Left lung (tissue), 10 donors: ENCODE data around the gene ALOXE3. TPM values are rescaled to one million over a fixed set of nuclear protein-coding genes. Genes with fewer than 3 reads are reported as not detected.

ENCODE experiments used
- ATAC-seq: fragments of 200-7000 bp; cut with Tn5 transposase; one replicate; pipeline ENCODE4 v1.9.1; 2020; ENCODE audit warnings: moderate library complexity
- DNase-seq, 4 donors: peaks; one replicate each; pipeline ENCODE4 v3.0.0-alpha.2; 2013 to 2020
- H3K27ac ChIP-seq, 2 donors: fragments of 200-600 bp; sonication (generic) in 1 of 2; one replicate each; pipeline versions ENCODE4 v1.5.0 to v1.8.0; 2020 to 2021
- H3K27me3 ChIP-seq, 2 donors: fragments of 200-600 bp; sonication (generic) in 1 of 2; one replicate each; pipeline versions ENCODE4 v1.5.0 to v1.8.0; 2020 to 2021
- H3K36me3 ChIP-seq, 2 donors: fragments of 200-600 bp; sonication (generic) in 1 of 2; one replicate each; pipeline versions ENCODE4 v1.5.0 to v1.8.0; 2020 to 2021
- H3K4me1 ChIP-seq, 2 donors: fragments of 200-600 bp; one replicate each; pipeline ENCODE4 v1.8.0; 2021
- H3K4me3 ChIP-seq, 2 donors: fragments of 200-600 bp; sonication (generic) in 1 of 2; one replicate each; pipeline versions ENCODE4 v1.5.0 to v1.8.0; 2020 to 2021; ENCODE audit warnings: mild to moderate bottlenecking in 1 of 2
- H3K9me3 ChIP-seq, 2 donors: fragments of 200-600 bp; sonication (generic) in 1 of 2; one replicate each; pipeline versions ENCODE4 v1.5.0 to v1.8.0; 2020 to 2021
- CTCF ChIP-seq, 2 donors: fragments of 200-600 bp; sonication (generic) in 1 of 2; IDR thresholded peaks; one replicate each; pipeline versions ENCODE4 v1.5.0 to v1.8.0; 2021; ENCODE audit warnings: antibody characterized with exemption in 2 of 2
- intact Hi-C, 2 donors: fragments of 100-400 bp; cut with DNase I; formaldehyde crosslinking; loops; one replicate each; pipeline versions ENCODE4 v1.11.2 to v1.14.2; 2022
- polyA plus RNA-seq, 6 donors: library from polyadenylated mRNA; unstranded; fragments of 120-200 nt; gene quantifications; one replicate each; pipeline ENCODE4 v1.2.1, GENCODE V29; 2013; ENCODE audit not compliant: insufficient read length in 6 of 6
- total RNA-seq, 2 donors: library from RNA; stranded (reverse); fragmentation: NEBNext Ultra II Directional; extraction: Animal tissue kit (Norgen Biotek cat#: 25700); gene quantifications; one replicate each; pipeline ENCODE4 v1.2.1, GENCODE V29; 2021
- donor health status: DM: no; HTN: yes; CAD: no.
- donor health status: DM: no; HTN: no; CAD: no.

ALOXE3 gene
- total and polyA plus RNA-seq, 8 donors = 0.05 to 0.55 (median 0.14) TPM; not detected in 4

GRCh38 chr17:8059131-8059530, 59.2 kb downstream of the ALOXE3 start:
- peaks cover 33 to 68% of the 10 kb centered on the region in 2 donors for H3K27me3 ChIP-seq
- H3K9me3 ChIP-seq = no peaks in the 10 kb centered on the region
- peaks cover 9 to 40% of the 10 kb centered on the region in 2 donors for H3K4me1 ChIP-seq
- ATAC-seq = no peak
- peak overlapping the region in 1 of 2 donors; percentile 31 for H3K4me3 ChIP-seq
- no peak for DNase-seq
- TF ChIP-seq CTCF (IDR thresholded peaks at IDR 0.05) = no peak
- H3K27ac ChIP-seq = peak overlapping the region in 1 of 2 donors; percentile 8
- no peaks in the 10 kb centered on the region for H3K36me3 ChIP-seq
- intact Hi-C loops = no loop called here

- peak in 2 of 4 donors; percentile 76 to 79 for DNase-seq
- Histone ChIP-seq H3K27me3 (peaks cover 25 to 54% of the 10 kb centered on the region in 2 donors), H3K9me3 (no peaks in the 10 kb centered on the region), H3K4me3 (peak overlapping the region in 1 of 2 donors; percentile 31), H3K4me1 (peaks cover 9 to 40% of the 10 kb centered on the region in 2 donors), H3K27ac (peak overlapping the region; percentile 77 to 83), H3K36me3 (no peaks in the 10 kb centered on the region)
- peak; percentile 72 to 80 for TF ChIP-seq CTCF (IDR thresholded peaks at IDR 0.05)
- ATAC-seq = peak; percentile 74
- intact Hi-C loops = no loop called here
These were observed 60.6 kb downstream of the ALOXE3 start for GRCh38 chr17:8057691-8058114.

- Histone ChIP-seq H3K27me3 (peaks cover 20 to 48% of the 10 kb centered on the region in 2 donors), H3K9me3 (no peaks in the 10 kb centered on the region), H3K36me3 (no peaks in the 10 kb centered on the region), H3K27ac (peak overlapping the region; percentile 77 to 83), H3K4me1 (peaks cover 9 to 40% of the 10 kb centered on the region in 2 donors), H3K4me3 (peak overlapping the region in 1 of 2 donors; percentile 31)
- intact Hi-C loops = no loop called here
- TF ChIP-seq CTCF (IDR thresholded peaks at IDR 0.05) = no peak
- DNase-seq = no peak
- peak; percentile 31 for ATAC-seq
These were observed 61.2 kb downstream of the ALOXE3 start for GRCh38 chr17:8056976-8057625.

- intact Hi-C loops = no loop called here
- Histone ChIP-seq H3K9me3 (no peaks in the 10 kb centered on the region), H3K27me3 (peaks cover 13 to 41% of the 10 kb centered on the region in 2 donors), H3K36me3 (no peaks in the 10 kb centered on the region), H3K27ac (peak overlapping the region; percentile 77 to 83), H3K4me1 (peaks cover 9 to 40% of the 10 kb centered on the region in 2 donors), H3K4me3 (peak overlapping the region in 1 of 2 donors; percentile 31)
- no peak for TF ChIP-seq CTCF (IDR thresholded peaks at IDR 0.05)
- DNase-seq = peak in 3 of 4 donors; percentile 35 to 84 (median 46)
- ATAC-seq = peak; percentile 65
These were observed 61.9 kb downstream of the ALOXE3 start for GRCh38 chr17:8056232-8056975.

- Histone ChIP-seq H3K36me3 (no peaks in the 10 kb centered on the region), H3K4me3 (no peak overlapping the region), H3K4me1 (peaks cover 9 to 40% of the 10 kb centered on the region in 2 donors), H3K27ac (peak overlapping the region; percentile 77 to 83), H3K9me3 (no peaks in the 10 kb centered on the region), H3K27me3 (peaks cover 8 to 35% of the 10 kb centered on the region in 2 donors)
- no peak for TF ChIP-seq CTCF (IDR thresholded peaks at IDR 0.05)
- no peak for DNase-seq
- ATAC-seq = no peak
- intact Hi-C loops = no loop called here
These were observed 62.5 kb downstream of the ALOXE3 start for GRCh38 chr17:8055851-8056231.
